Measurements from ENCODE around the gene CAPN13. TPM values are rescaled to one million over a fixed set of nuclear protein-coding genes. Genes with fewer than 3 reads are reported as not detected.

CAPN13 gene
- total RNA-seq, 3 donors from 2014 or later: 33.8 to 44.6 TPM; not detected in 1

- Histone ChIP-seq H3K27me3 (no peaks in the 10 kb centered on the region), H3K9me3 (no peaks in the 10 kb centered on the region), H3K4me1 (no peaks in the 10 kb centered on the region), H3K4me3 (no peak overlapping the region), H3K27ac (no peak overlapping the region), H3K36me3 (no peaks in the 10 kb centered on the region)
- DNase-seq (ENCODE audit: low spot score in 2 of 2): no peak
- TF ChIP-seq CTCF (IDR thresholded peaks at IDR 0.05) (no peak), POLR2A (IDR thresholded peaks at IDR 0.05) (no peak), POLR2AphosphoS5 (IDR thresholded peaks at IDR 0.05) (no peak)
- intact Hi-C loops (cut with DNase I; ENCODE audit: low total_unique reads): no loop called here
Observed at GRCh38 chr2:30799366-30799765, 7.9 kb downstream of the CAPN13 start.

DNA sequence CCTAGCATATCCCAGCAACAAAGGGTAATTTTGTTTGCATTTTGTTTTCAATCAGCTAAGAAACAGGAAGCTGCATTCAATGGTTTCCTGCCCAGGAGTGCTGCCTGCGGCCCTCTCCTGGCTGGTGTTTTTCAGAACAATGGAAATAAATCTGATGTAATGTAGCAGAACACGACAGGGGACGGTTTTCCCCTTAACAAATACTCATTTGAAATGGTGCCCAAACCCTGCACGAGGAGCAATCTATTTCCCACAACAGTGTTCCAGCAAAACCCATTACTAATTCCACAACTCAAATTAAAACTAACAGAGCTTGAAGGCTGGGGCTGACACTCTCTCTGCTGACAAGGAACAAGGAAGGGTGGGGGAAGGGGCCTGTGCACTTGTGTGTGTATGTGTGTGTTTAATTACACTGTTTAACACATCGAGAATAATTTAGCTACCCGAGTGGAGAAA, 8.7 kb downstream of the CAPN13 start:
- TF ChIP-seq POLR2AphosphoS5 (IDR thresholded peaks at IDR 0.05): no peak
- TF ChIP-seq CTCF (IDR thresholded peaks at IDR 0.05): no peak
- TF ChIP-seq POLR2A (IDR thresholded peaks at IDR 0.05): no peak
- DNase-seq (ENCODE audit: low spot score in 2 of 2): no peak
- Histone ChIP-seq H3K27ac (no peak overlapping the region), H3K36me3 (no peaks in the 10 kb centered on the region), H3K9me3 (no peaks in the 10 kb centered on the region), H3K27me3 (no peaks in the 10 kb centered on the region), H3K4me3 (no peak overlapping the region), H3K4me1 (no peaks in the 10 kb centered on the region)
- intact Hi-C loops (cut with DNase I; ENCODE audit: low total_unique reads): no loop called here

- no peaks in the 10 kb centered on the region for H3K27me3 ChIP-seq
- H3K9me3 ChIP-seq: no peaks in the 10 kb centered on the region
- intact Hi-C loops (cut with DNase I; ENCODE audit: low total_unique reads): no loop called here
- no peak overlapping the region for H3K4me3 ChIP-seq
- no peaks in the 10 kb centered on the region for H3K36me3 ChIP-seq
- TF ChIP-seq POLR2A (IDR thresholded peaks at IDR 0.05) (no peak), CTCF (IDR thresholded peaks at IDR 0.05) (no peak), POLR2AphosphoS5 (IDR thresholded peaks at IDR 0.05) (no peak)
- DNase-seq (ENCODE audit: low spot score in 2 of 2): no peak
- no peak overlapping the region for H3K27ac ChIP-seq
- no peaks in the 10 kb centered on the region for H3K4me1 ChIP-seq
Observed at GRCh38 chr2:30797381-30798015, 9.7 kb downstream of the CAPN13 start.

- TF ChIP-seq POLR2AphosphoS5 (IDR thresholded peaks at IDR 0.05) (no peak), POLR2A (IDR thresholded peaks at IDR 0.05) (no peak), CTCF (IDR thresholded peaks at IDR 0.05) (no peak)
- H3K27ac ChIP-seq: no peak overlapping the region
- no peak for DNase-seq (ENCODE audit: low spot score in 2 of 2)
- H3K27me3 ChIP-seq: no peaks in the 10 kb centered on the region
- H3K4me1 ChIP-seq: no peaks in the 10 kb centered on the region
- intact Hi-C loops (cut with DNase I; ENCODE audit: low total_unique reads): no loop called here
- H3K4me3 ChIP-seq: no peak overlapping the region
- H3K9me3 ChIP-seq: no peaks in the 10 kb centered on the region
- H3K36me3 ChIP-seq: no peaks in the 10 kb centered on the region
Observed at GRCh38 chr2:30796699-30797098, 10.5 kb downstream of the CAPN13 start.

GRCh38 chr2:30792521-30792920, 14.7 kb downstream of the CAPN13 start:
- intact Hi-C loops (cut with DNase I; ENCODE audit: low total_unique reads): no loop called here
- H3K27ac ChIP-seq: no peak overlapping the region
- no peak for TF ChIP-seq POLR2A (IDR thresholded peaks at IDR 0.05)
- TF ChIP-seq CTCF (IDR thresholded peaks at IDR 0.05): no peak
- TF ChIP-seq POLR2AphosphoS5 (IDR thresholded peaks at IDR 0.05): no peak

More at GRCh38 chr2:30792521-30792920, 14.7 kb downstream of the CAPN13 start:
- H3K4me3 ChIP-seq: no peak overlapping the region
- no peaks in the 10 kb centered on the region for H3K27me3 ChIP-seq
- H3K4me1 ChIP-seq: no peaks in the 10 kb centered on the region
- no peak for DNase-seq (ENCODE audit: low spot score in 2 of 2)
- no peaks in the 10 kb centered on the region for H3K9me3 ChIP-seq
- no peaks in the 10 kb centered on the region for H3K36me3 ChIP-seq

Measured in breast epithelium (tissue), 4 donors.